Activated CD4-positive, alpha-beta T cell treated with anti-CD3 and anti-CD28 coated beads for 1 hour (primary cell): ENCODE results near the gene VAPB.
"Not testable (repeated sequence)": the region's sequence is repeated elsewhere in the genome, so short reads cannot be mapped to it uniquely, and the experiment has no call there.

ENCODE experiments used
- DNase-seq: peaks from one replicate; pipeline ENCODE4 v3.0.0-alpha.2; 2020

VAPB gene

GRCh38 chr20:58388882-58389323, at the start of gene VAPB:
Gene VAPB (plus strand): TSS chr20:58389229. CDS start chr20:58389460, 231 bp downstream.
- DNase-seq: peak; percentile 98

GRCh38 chr20:58339741-58340140, 49.3 kb upstream of the VAPB start:
- DNase-seq: no peak

GRCh38 chr20:58340151-58340550, 48.9 kb upstream of the VAPB start:
- no peak for DNase-seq

GRCh38 chr20:58340853-58341252, 48.2 kb upstream of the VAPB start:
- no peak for DNase-seq

- no peak for DNase-seq
These were observed 46.7 kb upstream of the VAPB start for GRCh38 chr20:58342104-58342945.

- DNase-seq: no peak
These were observed 44.3 kb upstream of the VAPB start for GRCh38 chr20:58344741-58345140.

GRCh38 chr20:58349570-58349969, 39.5 kb upstream of the VAPB start:
- no peak for DNase-seq

- no peak for DNase-seq
These were observed 36.6 kb upstream of the VAPB start for GRCh38 chr20:58352468-58352867.

- DNase-seq: no peak
These were observed 29.6 kb upstream of the VAPB start for GRCh38 chr20:58359441-58359840.

GRCh38 chr20:58360936-58361335, 28.1 kb upstream of the VAPB start:
- DNase-seq: no peak

- DNase-seq: no peak
These were observed 27.4 kb upstream of the VAPB start for GRCh38 chr20:58361481-58362205.

- DNase-seq: no peak
These were observed 26.9 kb upstream of the VAPB start for GRCh38 chr20:58362206-58362516.

- no peak for DNase-seq
These were observed 26.1 kb upstream of the VAPB start for GRCh38 chr20:58362970-58363369.

- no peak for DNase-seq
These were observed 22.2 kb upstream of the VAPB start for GRCh38 chr20:58366866-58367265.

- DNase-seq: no peak
These were observed 16.2 kb upstream of the VAPB start for GRCh38 chr20:58372806-58373205.

GRCh38 chr20:58373296-58373695, 15.7 kb upstream of the VAPB start:
- DNase-seq: not testable (repeated sequence)

- no peak for DNase-seq
These were observed 14.8 kb upstream of the VAPB start for GRCh38 chr20:58374027-58374850.

GRCh38 chr20:58374906-58375758, 13.9 kb upstream of the VAPB start:
- DNase-seq: no peak

GRCh38 chr20:58375759-58376352, 13.2 kb upstream of the VAPB start:
- DNase-seq: no peak

- DNase-seq: no peak
These were observed 12.0 kb upstream of the VAPB start for GRCh38 chr20:58377017-58377416.

- no peak for DNase-seq
These were observed 11.1 kb upstream of the VAPB start for GRCh38 chr20:58377766-58378401.

- DNase-seq: no peak
These were observed 10.3 kb upstream of the VAPB start for GRCh38 chr20:58378704-58379103.
